MM.1S (cell line): ENCODE measurements around the gene RBMS3.

ENCODE experiments used
- CTCF ChIP-seq: fragments of 300-600 bp; sonication (generic); IDR thresholded peaks from 2 replicates; pipeline ENCODE4 v1.5.1; 2016; ENCODE audit warnings: antibody characterized with exemption, low read length, mixed read lengths
- EZH2 ChIP-seq: fragments of 300-600 bp; sonication (generic); optimal IDR thresholded peaks from 2 replicates; pipeline ENCODE3; 2017; ENCODE audit warnings: low read depth, mild to moderate bottlenecking, antibody characterized with exemption, low read length, mixed read lengths

DNA sequence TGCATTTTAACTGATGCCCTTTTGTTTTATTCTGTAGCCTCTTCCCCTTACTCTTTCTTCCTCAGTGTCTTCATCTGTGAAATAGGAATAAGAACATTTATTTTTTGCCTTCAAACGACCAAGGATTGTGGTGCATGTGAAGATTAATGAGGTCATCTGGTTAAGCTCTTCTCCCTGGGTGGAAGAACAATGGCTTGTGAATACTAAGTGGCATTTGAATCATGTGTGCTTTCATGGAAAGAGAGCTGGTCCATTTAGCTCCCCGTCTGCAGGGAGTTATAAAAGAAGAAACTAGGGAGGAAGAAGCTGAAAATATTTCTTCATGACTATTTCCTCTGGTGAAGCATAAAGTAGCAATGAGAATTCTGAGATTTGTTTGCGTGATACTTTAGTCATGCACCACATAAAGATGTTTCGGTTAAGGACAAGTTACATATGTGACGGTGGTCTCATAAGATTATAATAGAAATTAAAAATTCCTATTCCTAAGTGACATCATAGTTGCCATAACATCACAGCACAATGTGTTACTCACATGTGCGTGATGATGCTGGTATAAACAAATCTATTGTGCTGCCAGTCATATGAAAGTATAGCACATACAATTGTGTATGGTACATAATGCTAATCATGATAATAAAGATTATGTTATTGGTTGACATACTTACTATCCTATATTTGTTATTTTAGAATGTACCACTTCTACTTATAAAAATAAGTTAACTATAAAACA, 374.3 kb downstream of the RBMS3 start:
- no peak for TF ChIP-seq EZH2
- no peak for TF ChIP-seq CTCF
